ENCODE results near the gene VAV1.
"Not testable (repeated sequence)": the region's sequence is repeated elsewhere in the genome, so short reads cannot be mapped to it uniquely, and the experiment has no call there.

Gene VAV1

DNA sequence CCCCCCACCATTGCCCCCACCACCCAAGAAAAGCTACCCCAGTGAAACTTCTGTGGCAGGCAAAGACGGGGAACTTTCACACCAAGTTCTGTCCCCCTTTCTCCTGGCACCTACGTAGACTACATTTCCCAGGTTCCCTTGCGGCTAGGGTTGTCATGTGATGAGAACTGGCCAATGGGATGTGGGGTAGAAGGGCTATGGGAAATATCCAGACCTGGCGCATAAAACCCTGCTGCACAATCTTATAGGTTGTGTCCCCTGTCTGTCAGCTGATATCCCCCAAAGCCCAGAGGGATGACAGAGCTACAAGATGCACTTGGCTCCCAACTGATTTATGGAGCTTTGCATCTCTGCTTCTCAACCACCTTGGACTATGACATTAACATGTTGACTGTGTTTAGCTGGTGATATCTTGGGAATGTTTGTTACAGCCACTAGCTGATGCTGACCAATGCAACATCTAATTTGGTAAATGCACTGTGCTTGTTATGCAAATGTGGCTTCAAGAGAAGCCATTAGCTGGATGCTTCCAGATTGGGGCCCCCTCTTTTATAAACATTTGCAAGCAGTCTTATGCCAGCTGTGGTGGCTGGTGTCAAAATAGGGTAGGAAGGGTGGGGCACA, 11.3 kb upstream of the VAV1 start:
- DNase-seq (ENCODE audit: low read depth in 2 of 2, low spot score in 1 of 2) = no peak

- not testable (repeated sequence) for DNase-seq (ENCODE audit: low read depth in 2 of 2, low spot score in 1 of 2)
Measured at GRCh38 chr19:6762253-6762797, 10.2 kb upstream of the VAV1 start.

DNA sequence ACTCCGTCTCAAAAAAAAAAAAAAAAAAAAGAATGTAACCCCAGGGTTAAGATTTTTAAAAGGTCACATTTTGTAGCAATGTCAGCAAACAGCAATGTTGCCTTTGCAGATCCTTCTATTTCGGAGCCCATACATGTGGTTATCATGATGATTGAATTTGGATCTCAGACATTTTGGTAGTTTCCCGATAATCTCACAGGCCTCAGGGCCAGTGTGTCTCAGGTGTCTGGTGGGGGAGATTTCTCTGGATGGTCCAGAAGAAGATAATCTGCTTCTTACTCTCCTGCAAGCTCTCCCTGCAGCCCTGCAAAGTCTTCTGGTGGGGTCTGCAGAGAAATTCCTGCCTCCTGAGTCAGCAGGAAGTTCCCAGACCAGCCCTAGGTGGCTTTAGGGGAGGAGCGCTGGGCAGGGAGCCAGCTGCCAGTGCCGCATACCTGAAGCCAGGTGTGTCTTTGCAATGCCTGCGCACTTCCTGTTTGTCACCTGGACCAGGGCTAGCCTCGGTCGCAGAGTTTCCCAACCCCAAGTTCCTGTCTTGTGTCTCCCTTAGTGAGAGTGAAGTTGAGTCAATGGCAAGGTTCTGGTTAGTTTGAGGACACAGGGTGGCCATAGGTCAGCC, 6.7 kb upstream of the VAV1 start:
- no peak for DNase-seq (ENCODE audit: low read depth in 2 of 2, low spot score in 1 of 2)

- no peak for DNase-seq (ENCODE audit: low read depth in 2 of 2, low spot score in 1 of 2)
Measured at GRCh38 chr19:6766357-6767080, 6.0 kb upstream of the VAV1 start.

- no peak for DNase-seq (ENCODE audit: low read depth in 2 of 2, low spot score in 1 of 2)
Measured at GRCh38 chr19:6767081-6767356, 5.5 kb upstream of the VAV1 start.

DNA sequence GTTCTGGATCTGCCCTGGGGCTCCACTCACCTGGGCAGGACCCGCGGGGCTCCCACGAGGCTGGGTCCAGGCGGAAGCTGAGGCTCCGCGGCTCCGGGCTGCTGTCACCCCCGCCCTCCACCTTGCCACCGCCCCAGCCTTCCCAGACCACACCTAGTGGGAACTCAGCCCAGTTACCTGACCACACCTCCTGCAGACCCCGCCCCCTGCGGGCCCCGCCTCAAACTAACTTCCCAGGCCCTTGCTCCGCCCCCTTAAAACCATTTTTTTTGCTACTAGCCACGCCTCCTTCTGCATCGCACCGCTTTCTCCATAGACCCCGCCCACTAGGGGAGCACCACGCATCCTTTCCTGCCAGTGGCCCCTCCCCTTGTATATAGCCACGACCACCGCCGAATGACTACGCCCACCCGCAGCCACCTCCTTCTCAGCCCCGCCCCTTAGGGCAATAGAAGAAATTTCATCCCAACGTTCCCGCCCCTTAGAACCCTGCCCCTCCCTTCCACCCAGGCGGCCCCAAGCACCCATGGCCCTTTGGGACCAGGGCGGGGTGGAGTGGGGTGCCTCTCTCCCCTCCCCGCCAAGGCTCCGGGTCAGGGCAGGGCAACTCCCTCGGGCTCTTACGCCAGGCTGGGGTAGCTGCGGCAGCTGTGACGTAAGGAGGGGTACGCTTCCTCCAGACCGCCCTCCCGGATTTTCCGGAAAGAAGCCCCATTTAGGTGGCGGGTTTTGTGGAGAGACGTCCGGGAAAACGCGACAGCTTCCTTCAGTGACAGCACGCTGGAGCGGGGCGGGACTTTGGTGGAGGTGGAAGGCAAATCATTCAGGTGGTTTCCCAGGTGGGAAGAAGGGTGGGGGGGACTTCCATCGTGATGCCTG, 4.9 kb upstream of the VAV1 start, which contains the start of gene SH2D3A:
SH2D3A (minus strand) TSS at position 79 of the 879 bp plus-strand sequence. CDS start 3,687 bp downstream, outside the sequence.
- peak; percentile 85 to 89 for DNase-seq (ENCODE audit: low read depth in 2 of 2, low spot score in 1 of 2)

- no peak for DNase-seq (ENCODE audit: low read depth in 2 of 2, low spot score in 1 of 2)
Measured at GRCh38 chr19:6768236-6768785, 4.2 kb upstream of the VAV1 start.

GRCh38 chr19:6769006-6769619, 3.4 kb upstream of the VAV1 start:
- DNase-seq (ENCODE audit: low read depth in 2 of 2, low spot score in 1 of 2) = no peak

GRCh38 chr19:6771648-6772027, 870 bp upstream of the VAV1 start:
- not testable (repeated sequence) for DNase-seq (ENCODE audit: low read depth in 2 of 2, low spot score in 1 of 2)

DNA sequence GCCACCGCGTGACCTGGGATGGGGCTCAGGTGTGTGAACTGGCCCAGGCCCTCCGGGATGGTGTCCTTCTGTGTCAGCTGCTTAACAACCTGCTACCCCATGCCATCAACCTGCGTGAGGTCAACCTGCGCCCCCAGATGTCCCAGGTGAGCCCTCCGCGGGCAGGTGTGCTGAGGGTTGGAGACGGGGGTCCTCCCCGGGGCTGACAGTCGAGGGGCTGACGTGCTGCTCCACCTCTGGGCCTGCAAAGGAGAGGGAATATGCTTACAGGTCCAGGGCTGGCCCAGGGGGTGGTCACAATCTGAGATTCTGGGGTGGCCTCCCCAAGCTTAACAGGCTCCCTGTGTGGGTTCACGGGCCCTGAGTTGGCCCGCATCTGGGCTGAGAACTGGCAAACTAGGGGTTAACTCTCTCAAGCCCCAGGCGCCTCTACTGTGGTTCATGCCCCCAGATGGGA, 386 bp downstream of the VAV1 start:
- no peak for DNase-seq (ENCODE audit: low read depth in 2 of 2, low spot score in 1 of 2)

DNA sequence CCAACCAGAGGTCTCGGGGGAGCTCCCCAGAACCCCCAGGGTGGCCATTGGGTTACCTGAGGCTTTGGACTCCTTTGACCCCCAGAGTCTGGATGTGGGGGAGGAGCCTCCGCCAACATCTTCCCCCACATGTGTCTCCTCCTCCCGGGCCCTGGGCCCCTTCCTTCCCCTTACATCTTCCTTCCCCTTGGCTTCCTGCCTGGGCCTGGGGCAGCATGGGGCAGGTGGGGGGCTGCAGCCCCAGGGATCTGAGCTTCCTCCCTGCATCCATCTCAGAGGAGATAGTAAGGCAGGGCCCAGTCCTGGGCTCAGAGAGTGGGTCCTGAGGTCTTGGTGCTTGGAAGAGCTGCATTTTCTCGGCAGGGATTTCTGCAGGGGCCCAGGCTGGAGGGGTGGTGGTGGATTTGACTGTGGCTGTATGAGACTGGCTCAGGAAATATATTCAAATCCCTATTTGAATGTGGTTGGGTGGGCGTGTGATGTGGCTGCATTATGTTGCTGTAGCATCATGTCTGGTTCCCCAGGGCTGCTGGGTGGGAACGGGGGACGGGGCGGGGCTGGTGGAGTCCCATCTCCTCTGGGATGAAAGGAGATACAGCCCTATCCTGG, 919 bp downstream of the VAV1 start:
- peak; percentile 5 to 16 for DNase-seq (ENCODE audit: low read depth in 2 of 2, low spot score in 1 of 2)

GRCh38 chr19:6774821-6775707, 2.6 kb downstream of the VAV1 start:
- no peak for DNase-seq (ENCODE audit: low read depth in 2 of 2, low spot score in 1 of 2)

- not testable (repeated sequence) for DNase-seq (ENCODE audit: low read depth in 2 of 2, low spot score in 1 of 2)
Measured at GRCh38 chr19:6776045-6776444, 3.5 kb downstream of the VAV1 start.

GRCh38 chr19:6776999-6777398, 4.5 kb downstream of the VAV1 start:
- no peak for DNase-seq (ENCODE audit: low read depth in 2 of 2, low spot score in 1 of 2)

DNA sequence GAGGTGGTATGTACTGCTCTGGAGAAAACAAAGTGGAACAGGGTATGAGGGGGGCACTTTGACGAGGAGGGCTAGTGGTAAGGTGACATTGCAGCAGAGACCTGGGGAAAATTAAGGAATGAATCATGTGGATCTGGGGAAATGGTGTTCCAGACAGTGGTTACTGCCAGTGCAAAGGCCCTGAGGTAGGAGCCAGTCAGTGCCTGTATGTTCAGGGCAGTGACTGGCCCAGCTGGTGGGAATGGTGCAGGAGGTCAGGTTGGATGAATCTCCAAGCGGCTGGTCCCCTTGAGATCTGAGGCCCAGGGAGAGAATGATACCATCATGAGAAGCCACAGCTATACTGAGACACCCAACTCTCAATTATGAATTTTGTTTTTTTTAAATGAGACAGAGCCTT, 4.9 kb downstream of the VAV1 start:
- DNase-seq (ENCODE audit: low read depth in 2 of 2, low spot score in 1 of 2) = no peak

GRCh38 chr19:6778386-6778785, 5.9 kb downstream of the VAV1 start:
- no peak for DNase-seq (ENCODE audit: low read depth in 2 of 2, low spot score in 1 of 2)

- no peak for DNase-seq (ENCODE audit: low read depth in 2 of 2, low spot score in 1 of 2)
Measured at GRCh38 chr19:6779206-6779605, 6.7 kb downstream of the VAV1 start.

DNA sequence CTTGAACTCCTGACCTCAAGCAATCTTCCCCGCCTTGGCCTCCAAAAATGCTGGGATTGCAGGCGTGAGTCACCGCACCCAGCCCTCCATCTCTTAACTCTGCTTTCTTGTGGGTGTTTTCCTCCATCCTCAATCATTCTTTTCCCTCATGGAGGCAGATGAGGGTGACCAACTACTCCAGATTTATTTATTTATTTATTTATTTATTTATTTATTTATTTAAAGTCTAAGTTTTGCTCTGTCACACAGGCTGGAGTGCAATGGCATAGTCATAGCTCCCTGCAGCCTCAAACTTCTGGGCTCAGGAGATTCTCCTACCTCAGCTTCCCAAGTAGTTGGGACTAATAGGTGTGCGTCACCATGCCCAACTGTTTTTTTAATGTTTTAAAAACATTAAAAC, 14.9 kb downstream of the VAV1 start:
- no peak for DNase-seq (ENCODE audit: low read depth in 2 of 2, low spot score in 1 of 2)

DNA sequence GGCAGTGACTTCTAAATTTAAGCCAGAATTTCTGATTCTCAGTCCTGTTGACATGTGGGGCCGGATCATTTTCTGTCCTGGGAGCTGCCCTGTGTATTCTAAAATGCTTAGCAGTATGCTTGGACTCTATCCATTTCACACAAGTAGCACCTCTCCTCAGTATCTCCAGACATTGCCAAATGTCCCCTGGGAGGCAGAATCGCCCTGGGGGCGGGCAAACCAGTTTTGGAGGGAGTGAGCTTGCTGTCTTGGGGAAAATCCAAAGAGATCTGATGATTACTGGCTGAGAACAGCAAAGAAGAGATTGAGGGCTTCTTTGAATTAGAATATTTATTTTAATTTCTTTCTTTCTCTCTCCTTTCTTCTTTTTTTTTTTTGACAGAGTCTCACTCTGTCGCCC, 16.4 kb downstream of the VAV1 start:
- DNase-seq (ENCODE audit: low read depth in 2 of 2, low spot score in 1 of 2) = no peak
